WI38 (cell line): ENCODE results near the gene ANKRD11.

Source experiments
- H3K4me3 ChIP-seq: 2 replicates; pipeline ENCODE4 v1.5.1; 2011; ENCODE audit warnings: low read depth, mild to moderate bottlenecking, control low read depth, low read length
- CTCF ChIP-seq: IDR thresholded peaks from 2 replicates; pipeline ENCODE4 v1.5.1; 2012; ENCODE audit warnings: low read depth, mild to moderate bottlenecking, control low read depth, low read length

The ANKRD11 gene

GRCh38 chr16:89413811-89414585, 76.4 kb downstream of the ANKRD11 start:
- H3K4me3 ChIP-seq, result no peak overlapping the region
- no peak for TF ChIP-seq CTCF

- TF ChIP-seq CTCF, result no peak
- no peak overlapping the region for H3K4me3 ChIP-seq
These were observed 77.5 kb downstream of the ANKRD11 start for GRCh38 chr16:89412811-89413210.

- no peak overlapping the region for H3K4me3 ChIP-seq
- TF ChIP-seq CTCF, result no peak
These were observed 79.0 kb downstream of the ANKRD11 start for GRCh38 chr16:89411335-89411850.

GRCh38 chr16:89410794-89411309, 79.5 kb downstream of the ANKRD11 start:
- no peak overlapping the region for H3K4me3 ChIP-seq
- TF ChIP-seq CTCF, result no peak

- no peak overlapping the region for H3K4me3 ChIP-seq
- TF ChIP-seq CTCF, result no peak
These were observed 80.0 kb downstream of the ANKRD11 start for GRCh38 chr16:89410322-89410721.

- H3K4me3 ChIP-seq, result no peak overlapping the region
- no peak for TF ChIP-seq CTCF
These were observed 81.1 kb downstream of the ANKRD11 start for GRCh38 chr16:89409161-89409711.

GRCh38 chr16:89408315-89408714, 82.0 kb downstream of the ANKRD11 start:
- H3K4me3 ChIP-seq, result no peak overlapping the region
- TF ChIP-seq CTCF, result no peak
